Measurements from ENCODE around the gene ADGRL1. TPM values are rescaled to one million over a fixed set of nuclear protein-coding genes. Genes with fewer than 3 reads are reported as not detected.
"Not testable (repeated sequence)": the region's sequence is repeated elsewhere in the genome, so short reads cannot be mapped to it uniquely, and the experiment has no call there.

Gene ADGRL1
- 56.0 TPM for polyA plus RNA-seq (2012; ENCODE audit: insufficient read length, low read depth)

- TF ChIP-seq FOXP2 (optimal IDR thresholded peaks at IDR 0.05; ENCODE audit: borderline replicate concordance, extremely low read depth, extremely low read length, insufficient read depth); SIN3A (IDR thresholded peaks at IDR 0.05; ENCODE audit: borderline replicate concordance, insufficient read depth, low read length); REST (IDR thresholded peaks at IDR 0.05; ENCODE audit: insufficient read depth in 1 of 2, low read depth in 2 of 2, low read length in 2 of 2): not testable (repeated sequence)
Observed at GRCh38 chr19:14205452-14206287, at the start of gene ADGRL1. ADGRL1 (minus strand) TSS chr19:14206169; CDS start chr19:14183602, 22,567 bp downstream.

- TF ChIP-seq TAF1 (IDR thresholded peaks at IDR 0.05; ENCODE audit: borderline replicate concordance, insufficient read depth, low read length): no peak
Observed at GRCh38 chr19:14250870-14251269, 44.9 kb upstream of the ADGRL1 start.

- TF ChIP-seq POLR2AphosphoS5 (IDR thresholded peaks at IDR 0.05; ENCODE audit: low read depth, low read length) (no peak), FOXP2 (optimal IDR thresholded peaks at IDR 0.05; ENCODE audit: borderline replicate concordance, extremely low read depth, extremely low read length, insufficient read depth) (no peak), TAF1 (IDR thresholded peaks at IDR 0.05; ENCODE audit: borderline replicate concordance, insufficient read depth, low read length) (no peak), REST (IDR thresholded peaks at IDR 0.05; ENCODE audit: insufficient read depth in 1 of 2, low read depth in 2 of 2, low read length in 2 of 2) (no peak)
Observed at GRCh38 chr19:14248578-14249011, 42.6 kb upstream of the ADGRL1 start.

- TF ChIP-seq FOXP2 (optimal IDR thresholded peaks at IDR 0.05; ENCODE audit: borderline replicate concordance, extremely low read depth, extremely low read length, insufficient read depth) (no peak), SIN3A (IDR thresholded peaks at IDR 0.05; ENCODE audit: borderline replicate concordance, insufficient read depth, low read length) (no peak), TAF1 (IDR thresholded peaks at IDR 0.05; ENCODE audit: borderline replicate concordance, insufficient read depth, low read length) (no peak), POLR2AphosphoS5 (IDR thresholded peaks at IDR 0.05; ENCODE audit: low read depth, low read length) (no peak), REST (IDR thresholded peaks at IDR 0.05; ENCODE audit: insufficient read depth in 1 of 2, low read depth in 2 of 2, low read length in 2 of 2) (no peak)
Observed at GRCh38 chr19:14237014-14237941, 31.3 kb upstream of the ADGRL1 start.

- TF ChIP-seq REST (IDR thresholded peaks at IDR 0.05; ENCODE audit: insufficient read depth in 1 of 2, low read depth in 2 of 2, low read length in 2 of 2) (no peak), SIN3A (IDR thresholded peaks at IDR 0.05; ENCODE audit: borderline replicate concordance, insufficient read depth, low read length) (no peak), FOXP2 (optimal IDR thresholded peaks at IDR 0.05; ENCODE audit: borderline replicate concordance, extremely low read depth, extremely low read length, insufficient read depth) (no peak), TAF1 (IDR thresholded peaks at IDR 0.05; ENCODE audit: borderline replicate concordance, insufficient read depth, low read length) (no peak), POLR2AphosphoS5 (IDR thresholded peaks at IDR 0.05; ENCODE audit: low read depth, low read length) (no peak)
Observed at GRCh38 chr19:14222886-14223285, 16.9 kb upstream of the ADGRL1 start.

All from PFSK-1 (cell line).